ENCODE measurements around the gene CLCN5. TPM values are rescaled to one million over a fixed set of nuclear protein-coding genes. Genes with fewer than 3 reads are reported as not detected.

The CLCN5 gene
- total and polyA plus RNA-seq, 2 donors (not counting 1 experiment from before 2014, with no cell fraction given) = 2.9 to 3.6 TPM

GRCh38 chrX:49959602-49960001 lies 37.2 kb downstream of the CLCN5 start:
- H3K36me3 ChIP-seq (ENCODE audit: control insufficient read depth, insufficient read depth, low read length) = no peaks in the 10 kb centered on the region
- TF ChIP-seq EZH2 (IDR thresholded peaks at IDR 0.05; ENCODE audit: low read length, missing control alignments) = no peak
- TF ChIP-seq CTCF (conservative IDR thresholded peaks at IDR 0.05 in 1 of 2, IDR thresholded peaks at IDR 0.05 in 1 of 2; ENCODE audit: low read depth in 1 of 2, low read length in 2 of 2) = no peak
- H4K20me1 ChIP-seq (ENCODE audit: control insufficient read depth, extremely low read depth, insufficient read depth, low read length) = no peaks in the 10 kb centered on the region
- H2AFZ ChIP-seq (ENCODE audit: low read length) = no peak overlapping the region
- H3K27me3 ChIP-seq (ENCODE audit: control insufficient read depth, insufficient read depth, low read length) = no peaks in the 10 kb centered on the region
- H3K4me1 ChIP-seq (ENCODE audit: control insufficient read depth, extremely low read depth, insufficient read depth, low read length) = no peaks in the 10 kb centered on the region
- no peak overlapping the region for H3K4me3 ChIP-seq (replicated peaks in 1 of 4; ENCODE audit: control extremely low read depth in 1 of 4, insufficient read depth in 1 of 4, low read depth in 3 of 4, low read length in 4 of 4)
- no peak for DNase-seq (ENCODE audit: low read depth in 2 of 2)
- H3K9me3 ChIP-seq (ENCODE audit: control insufficient read depth, insufficient read depth, low read depth, low read length) = no peaks in the 10 kb centered on the region
- H3K79me2 ChIP-seq (ENCODE audit: control insufficient read depth, insufficient read depth, low read length) = no peaks in the 10 kb centered on the region
- no peak overlapping the region for H3K4me2 ChIP-seq (ENCODE audit: extremely low read depth, insufficient read depth, low read length)
- no peak overlapping the region for H3K27ac ChIP-seq (ENCODE audit: insufficient read depth, low read length)
- no peak overlapping the region for H3K9ac ChIP-seq (ENCODE audit: insufficient read depth, low read length)

- Histone ChIP-seq H4K20me1 (ENCODE audit: control insufficient read depth, extremely low read depth, insufficient read depth, low read length) (no peaks in the 10 kb centered on the region), H3K9ac (ENCODE audit: insufficient read depth, low read length) (no peak overlapping the region), H3K27ac (ENCODE audit: insufficient read depth, low read length) (no peak overlapping the region), H3K79me2 (ENCODE audit: control insufficient read depth, insufficient read depth, low read length) (no peaks in the 10 kb centered on the region), H3K4me3 (replicated peaks in 1 of 4; ENCODE audit: control extremely low read depth in 1 of 4, insufficient read depth in 1 of 4, low read depth in 3 of 4, low read length in 4 of 4) (no peak overlapping the region), H2AFZ (ENCODE audit: low read length) (no peak overlapping the region), H3K4me2 (ENCODE audit: extremely low read depth, insufficient read depth, low read length) (no peak overlapping the region), H3K9me3 (ENCODE audit: control insufficient read depth, insufficient read depth, low read depth, low read length) (no peaks in the 10 kb centered on the region), H3K4me1 (ENCODE audit: control insufficient read depth, extremely low read depth, insufficient read depth, low read length) (no peaks in the 10 kb centered on the region), H3K27me3 (ENCODE audit: control insufficient read depth, insufficient read depth, low read length) (no peaks in the 10 kb centered on the region), H3K36me3 (ENCODE audit: control insufficient read depth, insufficient read depth, low read length) (no peaks in the 10 kb centered on the region)
- DNase-seq (ENCODE audit: low read depth in 2 of 2) = peak in 1 of 2 donors; percentile 4
- TF ChIP-seq EZH2 (IDR thresholded peaks at IDR 0.05; ENCODE audit: low read length, missing control alignments) (no peak), CTCF (conservative IDR thresholded peaks at IDR 0.05 in 1 of 2, IDR thresholded peaks at IDR 0.05 in 1 of 2; ENCODE audit: low read depth in 1 of 2, low read length in 2 of 2) (no peak)
These were observed 37.7 kb downstream of the CLCN5 start for GRCh38 chrX:49960061-49960460.

- no peak for DNase-seq (ENCODE audit: low read depth in 2 of 2)
- H3K36me3 ChIP-seq (ENCODE audit: control insufficient read depth, insufficient read depth, low read length) = no peaks in the 10 kb centered on the region
- no peaks in the 10 kb centered on the region for H3K4me1 ChIP-seq (ENCODE audit: control insufficient read depth, extremely low read depth, insufficient read depth, low read length)
- no peaks in the 10 kb centered on the region for H3K9me3 ChIP-seq (ENCODE audit: control insufficient read depth, insufficient read depth, low read depth, low read length)
- TF ChIP-seq CTCF (conservative IDR thresholded peaks at IDR 0.05 in 1 of 2, IDR thresholded peaks at IDR 0.05 in 1 of 2; ENCODE audit: low read depth in 1 of 2, low read length in 2 of 2) (no peak), EZH2 (IDR thresholded peaks at IDR 0.05; ENCODE audit: low read length, missing control alignments) (no peak)
- no peak overlapping the region for H3K9ac ChIP-seq (ENCODE audit: insufficient read depth, low read length)
- no peaks in the 10 kb centered on the region for H3K27me3 ChIP-seq (ENCODE audit: control insufficient read depth, insufficient read depth, low read length)
- H3K27ac ChIP-seq (ENCODE audit: insufficient read depth, low read length) = no peak overlapping the region
- H4K20me1 ChIP-seq (ENCODE audit: control insufficient read depth, extremely low read depth, insufficient read depth, low read length) = no peaks in the 10 kb centered on the region
- no peak overlapping the region for H3K4me2 ChIP-seq (ENCODE audit: extremely low read depth, insufficient read depth, low read length)
- H3K79me2 ChIP-seq (ENCODE audit: control insufficient read depth, insufficient read depth, low read length) = no peaks in the 10 kb centered on the region
- no peak overlapping the region for H3K4me3 ChIP-seq (replicated peaks in 1 of 4; ENCODE audit: control extremely low read depth in 1 of 4, insufficient read depth in 1 of 4, low read depth in 3 of 4, low read length in 4 of 4)
- H2AFZ ChIP-seq (ENCODE audit: low read length) = no peak overlapping the region
These were observed 48.3 kb downstream of the CLCN5 start for GRCh38 chrX:49970674-49971073.

Data from fibroblast of lung (primary cell).